WTC11 (cell line): ENCODE results near the gene PHOSPHO1. TPM values are rescaled to one million over a fixed set of nuclear protein-coding genes. Genes with fewer than 3 reads are reported as not detected.

Experiments used
- ATF2 ChIP-seq: sonication (generic); formaldehyde crosslinking; IDR thresholded peaks from 2 replicates; pipeline ENCODE4 v1.8.1; 2022; ENCODE audit warnings: low read depth, missing genetic modification reagents, borderline replicate concordance
- E2F1 ChIP-seq: sonication (generic); formaldehyde crosslinking; IDR thresholded peaks from 2 replicates; pipeline ENCODE4 v1.8.0; 2022; ENCODE audit warnings: mild to moderate bottlenecking, missing genetic modification reagents
- E2F5 ChIP-seq: sonication (generic); formaldehyde crosslinking; IDR thresholded peaks from 2 replicates; pipeline ENCODE4 v1.8.1; 2022; ENCODE audit warnings: mild to moderate bottlenecking, moderate library complexity, missing genetic modification reagents
- ELF4 ChIP-seq: sonication (generic); formaldehyde crosslinking; IDR thresholded peaks from 2 replicates; pipeline ENCODE4 v1.8.1; 2022; ENCODE audit warnings: low read depth, mild to moderate bottlenecking, moderate library complexity, missing genetic modification reagents
- ERG ChIP-seq: fragments of 250-450 bp; sonication (Bioruptor Pico); IDR thresholded peaks from 2 replicates; pipeline ENCODE4 v1.8.0; 2021; ENCODE audit warnings: mild to moderate bottlenecking
- ETV6 ChIP-seq: sonication (generic); formaldehyde crosslinking; IDR thresholded peaks from 2 replicates; pipeline ENCODE4 v1.8.1; 2022; ENCODE audit warnings: mild to moderate bottlenecking, missing genetic modification reagents
- FOXJ3 ChIP-seq: sonication (generic); formaldehyde crosslinking; IDR thresholded peaks from 2 replicates; pipeline ENCODE4 v1.9.0; 2021; ENCODE audit warnings: missing genetic modification reagents, mild to moderate bottlenecking, borderline replicate concordance
- FOXP4 ChIP-seq: sonication (generic); formaldehyde crosslinking; IDR thresholded peaks from 2 replicates; pipeline ENCODE4 v1.8.0; 2022; ENCODE audit warnings: mild to moderate bottlenecking, missing genetic modification reagents
- GRHL2 ChIP-seq: fragments of 250-450 bp; sonication (Bioruptor Pico); IDR thresholded peaks from 2 replicates; pipeline ENCODE4 v1.8.0; 2022; ENCODE audit warnings: mild to moderate bottlenecking, moderate library complexity; ENCODE audit not compliant: insufficient replicate concordance, severe bottlenecking
- IRF2 ChIP-seq: sonication (generic); formaldehyde crosslinking; IDR thresholded peaks from 2 replicates; pipeline ENCODE4 v1.8.0; 2022; ENCODE audit warnings: low read depth, missing genetic modification reagents, borderline replicate concordance
- JAZF1 ChIP-seq: fragments of 250-450 bp; sonication (Bioruptor Pico); IDR thresholded peaks from 2 replicates; pipeline ENCODE4 v1.9.0; 2021; ENCODE audit warnings: moderate library complexity, mild to moderate bottlenecking, inconsistent platforms
- MLX ChIP-seq: sonication (generic); formaldehyde crosslinking; IDR thresholded peaks from 2 replicates; pipeline ENCODE4 v1.8.1; 2023; ENCODE audit warnings: mild to moderate bottlenecking, missing genetic modification reagents, moderate library complexity
- NFE2L1 ChIP-seq: sonication (generic); formaldehyde crosslinking; IDR thresholded peaks from 2 replicates; pipeline ENCODE4 v1.8.1; 2023; ENCODE audit warnings: missing genetic modification reagents
- PRRX2 ChIP-seq: fragments of 250-450 bp; sonication (Bioruptor Pico); IDR thresholded peaks from 2 replicates; pipeline ENCODE4 v1.8.0; 2021; ENCODE audit warnings: mild to moderate bottlenecking
- SMAD4 ChIP-seq: sonication (generic); formaldehyde crosslinking; IDR thresholded peaks from 2 replicates; pipeline ENCODE4 v1.8.0; 2022; ENCODE audit warnings: mild to moderate bottlenecking, missing genetic modification reagents
- SP1 ChIP-seq: sonication (generic); formaldehyde crosslinking; conservative IDR thresholded peaks from 2 replicates; pipeline ENCODE4 v1.8.1; 2022; ENCODE audit warnings: missing genetic modification reagents
- TCF7 ChIP-seq: sonication (generic); formaldehyde crosslinking; IDR thresholded peaks from 2 replicates; pipeline ENCODE4 v1.8.0; 2022; ENCODE audit warnings: mild to moderate bottlenecking, low read depth, missing genetic modification reagents, moderate library complexity
- TEAD4 ChIP-seq: sonication (generic); formaldehyde crosslinking; IDR thresholded peaks from 2 replicates; pipeline ENCODE4 v1.8.0; 2022; ENCODE audit warnings: mild to moderate bottlenecking, missing genetic modification reagents
- USF2 ChIP-seq: sonication (generic); formaldehyde crosslinking; IDR thresholded peaks from 2 replicates; pipeline ENCODE4 v1.8.1; 2023; ENCODE audit warnings: mild to moderate bottlenecking, missing genetic modification reagents, moderate library complexity
- ZNF396 ChIP-seq: fragments of 250-450 bp; sonication (Bioruptor Pico); IDR thresholded peaks from 2 replicates; pipeline ENCODE4 v1.8.0; 2021; ENCODE audit warnings: mild to moderate bottlenecking, moderate library complexity, borderline replicate concordance
- ZNF423 ChIP-seq: fragments of 250-450 bp; sonication (Bioruptor Pico); IDR thresholded peaks from 2 replicates; pipeline ENCODE4 v2.1.2; 2022; ENCODE audit warnings: mild to moderate bottlenecking, moderate library complexity
- ZNF425 ChIP-seq: fragments of 250-450 bp; sonication (Bioruptor Pico); conservative IDR thresholded peaks from 2 replicates; pipeline ENCODE4 v1.9.0; 2021; ENCODE audit warnings: mild to moderate bottlenecking
- total RNA-seq: library from RNA; stranded (reverse); gene quantifications from 3 replicates; pipeline ENCODE4 v1.2.3, GENCODE V29; 2021
- TF ChIP-seq, protein P1 (sequence below): fragments of 250-450 bp; sonication (Bioruptor Pico); IDR thresholded peaks from 2 replicates; pipeline ENCODE4 v2.1.2; 2022; ENCODE audit warnings: mild to moderate bottlenecking, moderate library complexity
- TF ChIP-seq, protein P2 (sequence below): sonication (generic); formaldehyde crosslinking; conservative IDR thresholded peaks from 2 replicates; pipeline ENCODE4 v1.8.1; 2022; ENCODE audit warnings: mild to moderate bottlenecking, missing genetic modification reagents

Gene PHOSPHO1
- total RNA-seq, 1 experiment from 2014 or later, result 0.81 TPM

GRCh38 chr17:49191917-49192741 lies 38.5 kb downstream of the PHOSPHO1 start (continued):
- TF ChIP-seq FOXP4 (CRISPR knock-in tag), result 0 out of 2 replicates have a peak, but pooled peaks have one; percentile 58
- no peak for TF ChIP-seq ZNF425 (CRISPR knock-in tag)
- TF ChIP-seq TCF7 (CRISPR knock-in tag), result no peak
- no peak for TF ChIP-seq GRHL2 (CRISPR knock-in tag)
- TF ChIP-seq, protein P1, sequence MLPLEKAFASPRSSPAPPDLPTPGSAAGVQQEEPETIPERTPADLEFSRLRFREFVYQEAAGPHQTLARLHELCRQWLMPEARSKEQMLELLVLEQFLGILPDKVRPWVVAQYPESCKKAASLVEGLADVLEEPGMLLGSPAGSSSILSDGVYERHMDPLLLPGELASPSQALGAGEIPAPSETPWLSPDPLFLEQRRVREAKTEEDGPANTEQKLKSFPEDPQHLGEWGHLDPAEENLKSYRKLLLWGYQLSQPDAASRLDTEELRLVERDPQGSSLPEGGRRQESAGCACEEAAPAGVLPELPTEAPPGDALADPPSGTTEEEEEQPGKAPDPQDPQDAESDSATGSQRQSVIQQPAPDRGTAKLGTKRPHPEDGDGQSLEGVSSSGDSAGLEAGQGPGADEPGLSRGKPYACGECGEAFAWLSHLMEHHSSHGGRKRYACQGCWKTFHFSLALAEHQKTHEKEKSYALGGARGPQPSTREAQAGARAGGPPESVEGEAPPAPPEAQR, result no peak
- no peak for TF ChIP-seq ATF2 (CRISPR knock-in tag)
- TF ChIP-seq, protein P2, sequence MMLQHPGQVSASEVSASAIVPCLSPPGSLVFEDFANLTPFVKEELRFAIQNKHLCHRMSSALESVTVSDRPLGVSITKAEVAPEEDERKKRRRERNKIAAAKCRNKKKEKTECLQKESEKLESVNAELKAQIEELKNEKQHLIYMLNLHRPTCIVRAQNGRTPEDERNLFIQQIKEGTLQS, result no peak
- TF ChIP-seq JAZF1 (CRISPR knock-in tag), result no peak
- no peak for TF ChIP-seq ELF4
- no peak for TF ChIP-seq ZNF423 (CRISPR knock-in tag)
- peak; percentile 14; the same call in 1 of the 2 replicates for TF ChIP-seq PRRX2
- no peak; the same call in 1 of the 2 replicates for TF ChIP-seq SP1 (CRISPR knock-in tag)
- 0 out of 2 replicates have a peak, but pooled peaks have one; percentile 13 for TF ChIP-seq NFE2L1 (CRISPR knock-in tag)
- no peak for TF ChIP-seq USF2 (CRISPR knock-in tag)
- TF ChIP-seq IRF2 (CRISPR knock-in tag), result no peak
- no peak for TF ChIP-seq FOXJ3
- TF ChIP-seq ERG, result 0 out of 2 replicates have a peak, but pooled peaks have one; percentile 61
- no peak for TF ChIP-seq SMAD4 (CRISPR knock-in tag)
- TF ChIP-seq E2F1 (CRISPR knock-in tag), result no peak
- no peak for TF ChIP-seq TEAD4 (CRISPR knock-in tag)
- no peak for TF ChIP-seq MLX (CRISPR knock-in tag)
- 0 out of 2 replicates have a peak, but pooled peaks have one; percentile 34 for TF ChIP-seq E2F5 (CRISPR knock-in tag)
- TF ChIP-seq ZNF396 (CRISPR knock-in tag), result no peak
- TF ChIP-seq ETV6 (CRISPR knock-in tag), result peak; percentile 57; the same call in 1 of the 2 replicates
